ENCODE measurements around the gene ST6GALNAC5. TPM values are rescaled to one million over a fixed set of nuclear protein-coding genes. Genes with fewer than 3 reads are reported as not detected.

The ST6GALNAC5 gene
- polyA plus RNA-seq, 3 donors, result not detected

- H3K79me2 ChIP-seq (ENCODE audit: insufficient read depth, low read length), result no peaks in the 10 kb centered on the region
- H3K4me1 Mint-ChIP-seq, result peaks cover 5% of the 10 kb centered on the region
- no peaks in the 10 kb centered on the region for H4K20me1 ChIP-seq (ENCODE audit: insufficient read depth, low read length)
- H3K9me3 ChIP-seq (replicated peaks in 1 of 2; ENCODE audit: control insufficient read depth in 1 of 2, insufficient read depth in 1 of 2, low read length in 2 of 2), result no peaks in the 10 kb centered on the region
- no peak overlapping the region for H3K4me2 ChIP-seq (replicated peaks; ENCODE audit: extremely low read depth, low read length, poor library complexity, severe bottlenecking)
- no peaks in the 10 kb centered on the region for H3K27me3 Mint-ChIP-seq (ENCODE audit: low read depth in 3 of 3)
- 89% methylated on average over 1 of the region's 2 CpGs for WGBS (ENCODE audit: insufficient coverage)
- H3K27ac ChIP-seq (ENCODE audit: low read depth in 1 of 2, low read length in 2 of 2), result no peak overlapping the region
- H3K9ac ChIP-seq (ENCODE audit: insufficient read depth, low read length, poor library complexity, severe bottlenecking), result no peak overlapping the region
- no peaks in the 10 kb centered on the region for H3K36me3 Mint-ChIP-seq
- H3K4me3 Mint-ChIP-seq, result no peak overlapping the region
- no peaks in the 10 kb centered on the region for H3K27me3 ChIP-seq (ENCODE audit: control insufficient read depth in 2 of 2, insufficient read depth in 2 of 2, low read length in 2 of 2)
- H3K27ac Mint-ChIP-seq, result no peak overlapping the region
- TF ChIP-seq, protein P1, sequence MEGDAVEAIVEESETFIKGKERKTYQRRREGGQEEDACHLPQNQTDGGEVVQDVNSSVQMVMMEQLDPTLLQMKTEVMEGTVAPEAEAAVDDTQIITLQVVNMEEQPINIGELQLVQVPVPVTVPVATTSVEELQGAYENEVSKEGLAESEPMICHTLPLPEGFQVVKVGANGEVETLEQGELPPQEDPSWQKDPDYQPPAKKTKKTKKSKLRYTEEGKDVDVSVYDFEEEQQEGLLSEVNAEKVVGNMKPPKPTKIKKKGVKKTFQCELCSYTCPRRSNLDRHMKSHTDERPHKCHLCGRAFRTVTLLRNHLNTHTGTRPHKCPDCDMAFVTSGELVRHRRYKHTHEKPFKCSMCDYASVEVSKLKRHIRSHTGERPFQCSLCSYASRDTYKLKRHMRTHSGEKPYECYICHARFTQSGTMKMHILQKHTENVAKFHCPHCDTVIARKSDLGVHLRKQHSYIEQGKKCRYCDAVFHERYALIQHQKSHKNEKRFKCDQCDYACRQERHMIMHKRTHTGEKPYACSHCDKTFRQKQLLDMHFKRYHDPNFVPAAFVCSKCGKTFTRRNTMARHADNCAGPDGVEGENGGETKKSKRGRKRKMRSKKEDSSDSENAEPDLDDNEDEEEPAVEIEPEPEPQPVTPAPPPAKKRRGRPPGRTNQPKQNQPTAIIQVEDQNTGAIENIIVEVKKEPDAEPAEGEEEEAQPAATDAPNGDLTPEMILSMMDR (IDR thresholded peaks at IDR 0.05), result no peak
- no peak overlapping the region for H3K4me3 ChIP-seq (replicated peaks in 1 of 3; ENCODE audit: low read depth in 2 of 3, low read length in 3 of 3)
- H3K9me3 Mint-ChIP-seq, result peaks cover 0 to 6% (median 0%) of the 10 kb centered on the region in 7 donors
- DNase-seq, result no peak
- H3K4me1 ChIP-seq (ENCODE audit: control insufficient read depth in 1 of 2, insufficient read depth in 2 of 2, low read length in 2 of 2), result no peaks in the 10 kb centered on the region
- no peaks in the 10 kb centered on the region for H3K36me3 ChIP-seq (replicated peaks in 1 of 2; ENCODE audit: control insufficient read depth in 1 of 2, insufficient read depth in 2 of 2, low read length in 2 of 2)
- H2AFZ ChIP-seq (ENCODE audit: insufficient read depth, low read depth, low read length, poor library complexity, severe bottlenecking), result no peak overlapping the region
- intact Hi-C loops (cut with micrococcal nuclease), result no loop called here
These were observed 75.3 kb downstream of the ST6GALNAC5 start for GRCh38 chr1:76942549-76942948.

GRCh38 chr1:76944942-76945341 lies 77.7 kb downstream of the ST6GALNAC5 start:
- H3K4me1 Mint-ChIP-seq, result no peaks in the 10 kb centered on the region

More at GRCh38 chr1:76944942-76945341, 77.7 kb downstream of the ST6GALNAC5 start:
- Histone ChIP-seq H3K9me3 (replicated peaks in 1 of 2; ENCODE audit: control insufficient read depth in 1 of 2, insufficient read depth in 1 of 2, low read length in 2 of 2) (no peaks in the 10 kb centered on the region), H4K20me1 (ENCODE audit: insufficient read depth, low read length) (no peaks in the 10 kb centered on the region), H3K27me3 (ENCODE audit: control insufficient read depth in 2 of 2, insufficient read depth in 2 of 2, low read length in 2 of 2) (no peaks in the 10 kb centered on the region), H3K27ac (ENCODE audit: low read depth in 1 of 2, low read length in 2 of 2) (no peak overlapping the region), H3K9ac (ENCODE audit: insufficient read depth, low read length, poor library complexity, severe bottlenecking) (no peak overlapping the region), H2AFZ (ENCODE audit: insufficient read depth, low read depth, low read length, poor library complexity, severe bottlenecking) (no peak overlapping the region), H3K4me3 (replicated peaks in 1 of 3; ENCODE audit: low read depth in 2 of 3, low read length in 3 of 3) (no peak overlapping the region), H3K79me2 (ENCODE audit: insufficient read depth, low read length) (no peaks in the 10 kb centered on the region), H3K4me2 (replicated peaks; ENCODE audit: extremely low read depth, low read length, poor library complexity, severe bottlenecking) (no peak overlapping the region), H3K36me3 (replicated peaks in 1 of 2; ENCODE audit: control insufficient read depth in 1 of 2, insufficient read depth in 2 of 2, low read length in 2 of 2) (no peaks in the 10 kb centered on the region), H3K4me1 (ENCODE audit: control insufficient read depth in 1 of 2, insufficient read depth in 2 of 2, low read length in 2 of 2) (no peaks in the 10 kb centered on the region)
- Mint-ChIP-seq H3K4me3 (no peak overlapping the region), H3K27ac (no peak overlapping the region), H3K9me3 (peaks cover 0 to 8% (median 0%) of the 10 kb centered on the region in 7 donors), H3K36me3 (no peaks in the 10 kb centered on the region), H3K27me3 (ENCODE audit: low read depth in 3 of 3) (no peaks in the 10 kb centered on the region)
- TF ChIP-seq, protein P1 (IDR thresholded peaks at IDR 0.05), result no peak
- DNase-seq, result no peak
- no CpG with 5 or more reads among the region's 2 CpGs for WGBS (ENCODE audit: insufficient coverage)
- intact Hi-C loops (cut with micrococcal nuclease), result no loop called here
